Measurements from ENCODE around the gene ERC2. TPM values are rescaled to one million over a fixed set of nuclear protein-coding genes. Genes with fewer than 3 reads are reported as not detected.

Gene ERC2
- total RNA-seq, 3 donors from 2014 or later (not counting 1 experiment from before 2014, with no cell fraction given): not detected

- TF ChIP-seq, protein P1, sequence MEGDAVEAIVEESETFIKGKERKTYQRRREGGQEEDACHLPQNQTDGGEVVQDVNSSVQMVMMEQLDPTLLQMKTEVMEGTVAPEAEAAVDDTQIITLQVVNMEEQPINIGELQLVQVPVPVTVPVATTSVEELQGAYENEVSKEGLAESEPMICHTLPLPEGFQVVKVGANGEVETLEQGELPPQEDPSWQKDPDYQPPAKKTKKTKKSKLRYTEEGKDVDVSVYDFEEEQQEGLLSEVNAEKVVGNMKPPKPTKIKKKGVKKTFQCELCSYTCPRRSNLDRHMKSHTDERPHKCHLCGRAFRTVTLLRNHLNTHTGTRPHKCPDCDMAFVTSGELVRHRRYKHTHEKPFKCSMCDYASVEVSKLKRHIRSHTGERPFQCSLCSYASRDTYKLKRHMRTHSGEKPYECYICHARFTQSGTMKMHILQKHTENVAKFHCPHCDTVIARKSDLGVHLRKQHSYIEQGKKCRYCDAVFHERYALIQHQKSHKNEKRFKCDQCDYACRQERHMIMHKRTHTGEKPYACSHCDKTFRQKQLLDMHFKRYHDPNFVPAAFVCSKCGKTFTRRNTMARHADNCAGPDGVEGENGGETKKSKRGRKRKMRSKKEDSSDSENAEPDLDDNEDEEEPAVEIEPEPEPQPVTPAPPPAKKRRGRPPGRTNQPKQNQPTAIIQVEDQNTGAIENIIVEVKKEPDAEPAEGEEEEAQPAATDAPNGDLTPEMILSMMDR (IDR thresholded peaks at IDR 0.05): no peak
- Mint-ChIP-seq H3K4me3 (no peak overlapping the region), H3K27me3 (ENCODE audit: low read depth in 2 of 2) (peaks cover 6 to 7% of the 10 kb centered on the region in 2 donors), H3K4me1 (no peaks in the 10 kb centered on the region), H3K9me3 (no peaks in the 10 kb centered on the region), H3K36me3 (no peaks in the 10 kb centered on the region), H3K27ac (no peak overlapping the region)
- no peaks in the 10 kb centered on the region for H3K9me3 ChIP-seq (ENCODE audit: control insufficient read depth, insufficient read depth, low read length)
- 71% methylated on average over 2 of the region's 2 CpGs for WGBS (ENCODE audit: insufficient coverage)
- ATAC-seq (no peak), DNase-seq (no peak)
- intact Hi-C loops (cut with micrococcal nuclease): no loop called here
- no peak overlapping the region for H3K4me3 ChIP-seq (ENCODE audit: low read length)
- H3K4me1 ChIP-seq (ENCODE audit: control insufficient read depth, insufficient read depth, low read length): no peaks in the 10 kb centered on the region
- H3K27ac ChIP-seq (ENCODE audit: low read length): no peak overlapping the region
- no peaks in the 10 kb centered on the region for H3K27me3 ChIP-seq (ENCODE audit: control insufficient read depth, insufficient read depth, low read length)
- no peaks in the 10 kb centered on the region for H3K36me3 ChIP-seq (ENCODE audit: control insufficient read depth, insufficient read depth, low read length)
Measured at GRCh38 chr3:56491566-56491965, 23.3 kb upstream of the ERC2 start.

- Mint-ChIP-seq H3K27me3 (ENCODE audit: low read depth in 2 of 2) (peaks cover 6 to 7% of the 10 kb centered on the region in 2 donors), H3K9me3 (no peaks in the 10 kb centered on the region), H3K27ac (no peak overlapping the region), H3K4me3 (no peak overlapping the region), H3K4me1 (no peaks in the 10 kb centered on the region), H3K36me3 (no peaks in the 10 kb centered on the region)
- DNase-seq: no peak
- no peak for ATAC-seq
- no peak overlapping the region for H3K27ac ChIP-seq (ENCODE audit: low read length)
- TF ChIP-seq, protein P1 (IDR thresholded peaks at IDR 0.05): no peak
- H3K27me3 ChIP-seq (ENCODE audit: control insufficient read depth, insufficient read depth, low read length): no peaks in the 10 kb centered on the region
- 67% methylated on average over 7 of the region's 8 CpGs for WGBS (ENCODE audit: insufficient coverage)
- H3K4me3 ChIP-seq (ENCODE audit: low read length): no peak overlapping the region
- intact Hi-C loops (cut with micrococcal nuclease): no loop called here
- no peaks in the 10 kb centered on the region for H3K36me3 ChIP-seq (ENCODE audit: control insufficient read depth, insufficient read depth, low read length)
- H3K9me3 ChIP-seq (ENCODE audit: control insufficient read depth, insufficient read depth, low read length): no peaks in the 10 kb centered on the region
- H3K4me1 ChIP-seq (ENCODE audit: control insufficient read depth, insufficient read depth, low read length): no peaks in the 10 kb centered on the region
Measured at GRCh38 chr3:56488812-56489600, 20.7 kb upstream of the ERC2 start.

GRCh38 chr3:56484525-56485032 lies 16.3 kb upstream of the ERC2 start:
- intact Hi-C loops (cut with micrococcal nuclease): no loop called here
- WGBS (ENCODE audit: insufficient coverage): 83% methylated on average over 2 of the region's 2 CpGs
- no peak overlapping the region for H3K4me3 Mint-ChIP-seq
- H3K4me1 Mint-ChIP-seq: no peaks in the 10 kb centered on the region
- Histone ChIP-seq H3K27ac (ENCODE audit: low read length) (no peak overlapping the region), H3K27me3 (ENCODE audit: control insufficient read depth, insufficient read depth, low read length) (peaks cover 2% of the 10 kb centered on the region), H3K4me1 (ENCODE audit: control insufficient read depth, insufficient read depth, low read length) (no peaks in the 10 kb centered on the region), H3K9me3 (ENCODE audit: control insufficient read depth, insufficient read depth, low read length) (no peaks in the 10 kb centered on the region), H3K36me3 (ENCODE audit: control insufficient read depth, insufficient read depth, low read length) (no peaks in the 10 kb centered on the region), H3K4me3 (ENCODE audit: low read length) (no peak overlapping the region)
- DNase-seq (no peak), ATAC-seq (no peak)
- no peaks in the 10 kb centered on the region for H3K36me3 Mint-ChIP-seq
- H3K27ac Mint-ChIP-seq: no peak overlapping the region
- H3K27me3 Mint-ChIP-seq (ENCODE audit: low read depth in 2 of 2): peaks cover 0 to 11% of the 10 kb centered on the region in 2 donors
- H3K9me3 Mint-ChIP-seq: peaks cover 0 to 2% of the 10 kb centered on the region in 2 donors
- TF ChIP-seq, protein P1 (IDR thresholded peaks at IDR 0.05): no peak

Data from natural killer cell (primary cell).